OCI-LY3 (cell line): ENCODE results near the gene DPF3.

Source experiments
- CTCF ChIP-seq: fragments of 200-600, 300-600 bp; sonication (generic); IDR thresholded peaks from 2 replicates; pipeline ENCODE4 v1.5.1; 2014; ENCODE audit warnings: antibody characterized with exemption, low read length, low read depth
- EZH2phosphoT487 ChIP-seq: fragments of 200-600 bp; shearing (Covaris generic); IDR thresholded peaks from 2 replicates; pipeline ENCODE4 v1.6.1; 2018; ENCODE audit warnings: antibody characterized with exemption, mixed run types, low read depth

- no peak for TF ChIP-seq CTCF
- no peak for TF ChIP-seq EZH2phosphoT487
Observed at GRCh38 chr14:72892103-72892878, 1.6 kb downstream of the DPF3 start.
